LNCaP clone FGC (cell line): ENCODE data around the gene HOXA9.

Source experiments
- DNase-seq: peaks from one replicate; pipeline ENCODE4 v3.0.0-alpha.2; 2011; ENCODE audit warnings: low read depth
- H3K4me3 ChIP-seq: 2 replicates; pipeline ENCODE4 v1.5.1; 2011; ENCODE audit warnings: mild to moderate bottlenecking, low read depth, low read length, control low read depth
- TF ChIP-seq, protein P1 (sequence below): IDR thresholded peaks from 2 replicates; pipeline ENCODE4 v1.5.1; 2012; ENCODE audit warnings: mild to moderate bottlenecking; ENCODE audit not compliant: control insufficient read depth, insufficient read depth; ENCODE audit errors: extremely low read depth

The HOXA9 gene

DNA sequence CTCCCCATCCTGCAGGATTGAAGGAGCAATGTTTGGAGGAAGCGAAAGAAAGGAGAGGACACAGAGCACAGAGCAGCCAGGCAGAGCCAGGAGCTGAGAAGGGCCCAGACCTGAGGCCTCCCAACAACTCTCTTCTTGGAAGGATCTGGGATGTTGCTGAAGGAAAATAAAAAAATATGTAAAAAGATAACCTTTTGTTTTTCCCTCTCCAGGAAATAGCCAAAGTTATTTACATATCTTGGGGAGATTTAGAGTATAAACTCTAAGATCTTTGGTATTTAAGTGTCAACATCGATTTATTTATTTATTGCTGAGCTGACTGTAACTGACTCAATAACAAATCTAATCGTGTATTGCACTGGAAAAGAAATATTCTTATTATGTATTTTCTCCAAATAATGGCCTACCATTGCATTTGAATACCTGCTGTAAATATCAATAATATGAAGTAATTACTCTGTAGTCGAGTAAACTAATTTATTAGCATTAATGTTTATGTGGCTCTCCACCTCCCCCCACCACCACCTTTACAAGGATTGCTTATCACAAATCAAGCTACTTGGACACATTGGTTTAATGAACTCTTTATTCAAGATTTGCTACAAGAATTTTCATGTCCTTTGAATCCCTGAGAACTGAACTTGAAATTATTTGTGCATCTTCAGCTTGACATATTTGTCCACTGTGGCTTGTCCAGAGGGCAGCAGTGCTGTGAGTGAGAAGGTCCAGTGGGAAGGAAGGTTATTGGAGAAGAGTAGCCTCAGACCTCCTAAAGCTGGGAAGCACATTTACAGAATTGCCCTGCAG is 21.5 kb upstream of the HOXA9 start:
- no peak for DNase-seq
- no peak overlapping the region for H3K4me3 ChIP-seq

DNA sequence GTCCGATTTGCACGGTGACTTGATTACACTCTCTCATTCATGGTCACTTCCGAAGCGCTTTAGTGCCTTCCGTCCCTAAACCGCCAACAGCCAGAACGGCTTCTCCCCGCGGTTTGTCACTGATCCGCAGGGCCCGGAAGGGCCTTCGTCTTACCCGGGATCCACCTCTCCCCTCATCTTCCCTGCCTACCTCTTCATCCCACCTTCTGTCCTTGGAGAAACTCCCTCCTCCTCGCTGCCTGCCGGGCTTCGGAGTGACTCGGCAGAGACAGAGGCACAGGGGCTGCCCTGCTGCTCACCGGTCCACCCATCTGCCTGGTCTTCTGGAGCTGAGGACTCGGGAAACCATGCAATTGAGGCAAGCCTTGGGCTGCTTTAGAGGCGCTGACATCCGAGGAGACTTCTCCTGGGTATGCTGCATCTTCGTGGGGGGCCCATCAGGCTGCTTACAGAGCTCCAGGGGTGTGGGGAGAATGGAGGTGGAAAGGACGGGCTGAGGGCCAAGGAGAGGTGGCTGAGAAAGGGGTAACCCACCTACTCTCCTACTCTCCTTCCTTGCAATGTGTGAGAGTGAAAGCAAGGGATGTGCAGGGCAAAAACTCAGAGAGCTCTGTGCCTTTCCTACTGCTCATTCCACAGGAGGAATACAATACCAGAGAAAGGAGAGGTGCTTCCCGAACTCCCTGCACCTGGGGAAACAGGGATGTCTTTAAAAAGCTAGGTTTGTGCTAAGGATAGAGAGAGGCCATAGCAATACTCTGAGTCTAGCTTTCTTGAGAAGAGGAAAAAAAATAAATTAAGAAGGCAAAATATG is 20.7 kb upstream of the HOXA9 start:
- TF ChIP-seq, protein P1, sequence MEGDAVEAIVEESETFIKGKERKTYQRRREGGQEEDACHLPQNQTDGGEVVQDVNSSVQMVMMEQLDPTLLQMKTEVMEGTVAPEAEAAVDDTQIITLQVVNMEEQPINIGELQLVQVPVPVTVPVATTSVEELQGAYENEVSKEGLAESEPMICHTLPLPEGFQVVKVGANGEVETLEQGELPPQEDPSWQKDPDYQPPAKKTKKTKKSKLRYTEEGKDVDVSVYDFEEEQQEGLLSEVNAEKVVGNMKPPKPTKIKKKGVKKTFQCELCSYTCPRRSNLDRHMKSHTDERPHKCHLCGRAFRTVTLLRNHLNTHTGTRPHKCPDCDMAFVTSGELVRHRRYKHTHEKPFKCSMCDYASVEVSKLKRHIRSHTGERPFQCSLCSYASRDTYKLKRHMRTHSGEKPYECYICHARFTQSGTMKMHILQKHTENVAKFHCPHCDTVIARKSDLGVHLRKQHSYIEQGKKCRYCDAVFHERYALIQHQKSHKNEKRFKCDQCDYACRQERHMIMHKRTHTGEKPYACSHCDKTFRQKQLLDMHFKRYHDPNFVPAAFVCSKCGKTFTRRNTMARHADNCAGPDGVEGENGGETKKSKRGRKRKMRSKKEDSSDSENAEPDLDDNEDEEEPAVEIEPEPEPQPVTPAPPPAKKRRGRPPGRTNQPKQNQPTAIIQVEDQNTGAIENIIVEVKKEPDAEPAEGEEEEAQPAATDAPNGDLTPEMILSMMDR: no peak
- H3K4me3 ChIP-seq: no peak overlapping the region
- no peak for DNase-seq

More for the DNA sequence above, 21.5 kb upstream of the HOXA9 start:
- TF ChIP-seq, protein P1: no peak

DNA sequence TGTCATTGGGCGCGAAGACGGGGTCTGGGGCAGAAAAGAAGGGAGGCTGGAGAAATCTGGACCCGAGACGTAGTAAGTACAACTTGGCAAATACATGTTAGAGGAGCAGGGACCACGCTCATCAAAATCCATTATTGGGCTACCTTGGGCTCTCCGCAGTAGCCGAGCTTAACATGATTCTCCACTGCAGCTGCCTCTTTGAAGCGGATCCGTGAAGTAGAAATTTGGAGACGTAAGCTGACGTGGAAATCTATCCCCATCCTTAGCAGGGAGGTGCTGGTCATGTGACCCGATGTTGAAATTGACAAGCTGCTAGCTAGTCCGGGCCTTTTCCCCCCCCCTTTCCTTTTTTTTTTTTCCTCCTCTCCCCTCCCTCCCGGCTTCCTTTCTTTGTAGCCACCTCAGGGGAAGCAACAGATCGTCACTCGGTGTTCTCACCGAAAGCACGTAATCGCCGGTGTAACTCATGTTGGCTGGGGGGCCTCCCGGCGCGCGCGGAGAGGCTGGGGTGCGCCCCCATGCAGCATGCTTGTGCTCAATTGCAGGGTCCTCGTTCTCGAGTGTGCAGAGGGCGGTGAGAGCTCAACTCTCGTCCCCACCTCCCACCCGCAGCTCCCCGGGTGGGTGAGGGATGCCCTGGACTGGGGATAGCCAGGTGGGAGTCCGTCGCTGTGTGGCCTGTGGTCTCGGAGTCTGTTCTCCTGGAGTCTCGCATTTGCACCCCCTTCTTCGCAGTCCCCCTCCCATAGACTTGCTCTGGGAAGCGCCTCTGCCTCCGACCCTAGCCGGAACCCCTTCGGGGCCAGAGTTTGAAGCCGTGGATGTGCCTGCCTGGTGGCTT is 19.9 kb upstream of the HOXA9 start, which contains the start of gene HOXA11:
Gene HOXA11, minus strand, starts transcription at position 220 of the 841 bp plus-strand sequence. Its CDS starts 88 bp downstream, at position 132.
- no peak for DNase-seq
- TF ChIP-seq, protein P1: no peak
- H3K4me3 ChIP-seq: peak within 1 kb of the TSS; percentile 44

DNA sequence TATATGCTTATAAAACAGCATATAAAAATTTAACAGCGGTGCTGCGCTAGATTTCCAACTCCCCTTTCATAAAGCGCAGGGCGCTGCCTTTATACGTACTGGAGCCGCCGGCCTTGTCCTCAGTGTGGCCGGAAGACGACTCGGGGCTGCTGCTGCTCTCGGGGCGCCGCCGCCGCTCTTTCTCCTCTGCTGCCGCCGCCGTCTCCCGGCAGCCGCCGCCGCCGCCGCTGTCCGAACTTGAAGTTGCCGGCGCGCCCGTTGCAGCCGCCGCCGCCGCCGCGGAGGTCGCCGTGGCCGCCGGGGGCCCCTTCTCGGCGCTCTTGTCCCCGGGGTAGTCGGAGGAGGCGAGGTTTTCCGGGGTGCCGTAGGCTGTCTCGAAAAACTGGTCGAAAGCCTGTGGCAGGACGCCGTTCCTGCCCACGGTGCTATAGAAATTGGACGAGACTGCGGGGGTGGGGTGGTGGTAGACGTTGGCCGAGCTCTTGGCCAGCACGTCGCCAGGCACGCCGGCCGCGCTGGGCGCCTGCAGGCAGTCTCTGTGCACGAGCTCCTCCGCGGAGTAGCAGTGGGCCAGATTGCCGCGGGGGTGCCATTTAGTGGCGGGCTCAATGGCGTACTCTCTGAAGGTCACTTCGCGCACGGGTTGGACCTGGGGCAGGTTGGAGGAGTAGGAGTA is 19.1 kb upstream of the HOXA9 start:
- peak overlapping the region; percentile 44 for H3K4me3 ChIP-seq
- TF ChIP-seq, protein P1: no peak
- DNase-seq: no peak

DNA sequence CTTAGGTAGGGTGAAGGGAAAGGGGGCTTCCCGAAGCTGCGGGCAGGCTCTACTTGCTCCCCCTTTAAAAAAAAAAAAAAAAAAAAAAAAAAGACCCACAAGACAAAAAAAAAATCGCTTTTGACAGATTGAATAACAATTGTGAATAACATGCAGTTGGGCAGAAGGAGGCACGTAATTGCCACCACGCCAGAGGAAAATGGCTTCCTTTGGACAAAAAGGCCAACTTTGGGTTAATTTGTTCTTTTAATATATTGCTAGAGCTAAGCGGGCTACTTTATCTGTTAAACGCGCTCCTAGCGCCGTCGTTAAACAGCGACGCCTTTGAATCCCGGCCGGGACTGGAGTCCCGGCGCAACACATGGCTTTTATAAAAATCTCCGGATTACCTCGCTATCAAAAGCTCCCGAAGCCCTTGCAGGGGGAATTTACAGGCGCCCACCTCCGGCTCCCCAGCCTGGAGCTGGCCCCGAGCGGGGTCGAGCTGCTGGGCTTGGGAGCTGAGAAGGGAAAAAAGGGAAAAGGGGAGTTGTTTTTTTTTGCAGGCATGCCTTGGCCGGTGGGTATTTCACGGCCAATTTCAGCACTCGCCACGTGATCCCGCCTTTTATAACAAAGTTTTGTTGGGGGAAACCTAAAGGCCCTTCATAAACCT is 18.5 kb upstream of the HOXA9 start:
- no peak for DNase-seq
- TF ChIP-seq, protein P1: no peak
- H3K4me3 ChIP-seq: peak overlapping the region; percentile 44
